Measurements from ENCODE around the gene GLCCI1. TPM values are rescaled to one million over a fixed set of nuclear protein-coding genes. Genes with fewer than 3 reads are reported as not detected.

The GLCCI1 gene
- total RNA-seq, 4 donors from 2014 or later: 1.5 to 9.9 (median 5.6) TPM

GRCh38 chr7:7970237-7970530 is 1.6 kb downstream of the GLCCI1 start:
- TF ChIP-seq CTCF (IDR thresholded peaks at IDR 0.05): no peak
- no peak for TF ChIP-seq POLR2A (IDR thresholded peaks at IDR 0.05)
- WGBS, 2 donors: 0% methylated on average over 4 to 6 of the region's 6 CpGs
- no peak for DNase-seq
- intact Hi-C loops (cut with DNase I): no loop called here
- H3K9me3 ChIP-seq: no peaks in the 10 kb centered on the region
- H3K36me3 ChIP-seq: no peaks in the 10 kb centered on the region
- H3K27me3 ChIP-seq: no peaks in the 10 kb centered on the region
- peak overlapping the region; percentile 77 to 97 (median 96) for H3K27ac ChIP-seq
- peak overlapping the region; percentile 82 to 97 (median 92) for H3K4me3 ChIP-seq
- peaks cover 7 to 25% (median 13%) of the 10 kb centered on the region in 3 donors for H3K4me1 ChIP-seq

- H3K36me3 ChIP-seq: no peaks in the 10 kb centered on the region
- peaks cover 7 to 25% (median 13%) of the 10 kb centered on the region in 3 donors for H3K4me1 ChIP-seq
- 20 to 23% methylated on average over 7 of the region's 7 CpGs for WGBS, 2 donors
- H3K27ac ChIP-seq: peak overlapping the region in 2 of 4 donors; percentile 77 to 97
- no peak for DNase-seq
- H3K4me3 ChIP-seq: peak overlapping the region; percentile 82 to 97 (median 92)
- no peaks in the 10 kb centered on the region for H3K9me3 ChIP-seq
- H3K27me3 ChIP-seq: no peaks in the 10 kb centered on the region
- intact Hi-C loops (cut with DNase I): no loop called here
- TF ChIP-seq CTCF (IDR thresholded peaks at IDR 0.05): no peak
- TF ChIP-seq POLR2A (IDR thresholded peaks at IDR 0.05): no peak
Observed at GRCh38 chr7:7970531-7971307, 2.1 kb downstream of the GLCCI1 start.

- DNase-seq: no peak
- H3K9me3 ChIP-seq: no peaks in the 10 kb centered on the region
- peaks cover 7 to 25% (median 13%) of the 10 kb centered on the region in 3 donors for H3K4me1 ChIP-seq
- TF ChIP-seq CTCF (IDR thresholded peaks at IDR 0.05) (no peak), POLR2A (IDR thresholded peaks at IDR 0.05) (no peak)
- H3K4me3 ChIP-seq: peak overlapping the region in 3 of 4 donors; percentile 91 to 97 (median 92)
- 70 to 74% methylated on average over 9 of the region's 9 CpGs for WGBS, 2 donors
- H3K27ac ChIP-seq: no peak overlapping the region
- H3K36me3 ChIP-seq: no peaks in the 10 kb centered on the region
- H3K27me3 ChIP-seq: no peaks in the 10 kb centered on the region
- intact Hi-C loops (cut with DNase I): no loop called here
Observed at GRCh38 chr7:7971308-7972040, 2.9 kb downstream of the GLCCI1 start.

GRCh38 chr7:7972128-7972527 is 3.5 kb downstream of the GLCCI1 start:
- no peak for DNase-seq
- Histone ChIP-seq H3K9me3 (no peaks in the 10 kb centered on the region), H3K27me3 (no peaks in the 10 kb centered on the region), H3K27ac (no peak overlapping the region), H3K4me1 (peaks cover 7 to 25% (median 13%) of the 10 kb centered on the region in 3 donors), H3K36me3 (no peaks in the 10 kb centered on the region), H3K4me3 (peak overlapping the region in 1 of 4 donors; percentile 91)
- no peak for TF ChIP-seq CTCF (IDR thresholded peaks at IDR 0.05)
- no peak for TF ChIP-seq POLR2A (IDR thresholded peaks at IDR 0.05)
- WGBS, 2 donors: 63 to 76% methylated on average over 6 of the region's 6 CpGs
- intact Hi-C loops (cut with DNase I): no loop called here

- H3K9me3 ChIP-seq: no peaks in the 10 kb centered on the region
- intact Hi-C loops (cut with DNase I): no loop called here
- WGBS, 2 donors: 37 to 45% methylated on average over 2 of the region's 2 CpGs
- no peak overlapping the region for H3K27ac ChIP-seq
- H3K36me3 ChIP-seq: no peaks in the 10 kb centered on the region
- H3K4me1 ChIP-seq: peaks cover 7 to 23% (median 13%) of the 10 kb centered on the region in 3 donors
- H3K4me3 ChIP-seq: no peak overlapping the region
- DNase-seq: no peak
- H3K27me3 ChIP-seq: no peaks in the 10 kb centered on the region
- TF ChIP-seq POLR2A (IDR thresholded peaks at IDR 0.05): no peak
- TF ChIP-seq CTCF (IDR thresholded peaks at IDR 0.05): no peak
Observed at GRCh38 chr7:7972922-7973594, 4.5 kb downstream of the GLCCI1 start.

Measured in esophagus squamous epithelium (tissue), 5 donors.